NCI-H2227 (cell line): ENCODE data around the gene EIF4A3.
"Not testable (repeated sequence)": the region's sequence is repeated elsewhere in the genome, so short reads cannot be mapped to it uniquely, and the experiment has no call there.

ENCODE experiments used
- DNase-seq: peaks from one replicate; lab custom pipeline; 2025; ENCODE audit not compliant: unreplicated experiment; lab: John Stamatoyannopoulos, UW

Gene EIF4A3

GRCh38 chr17:80101011-80101945, 45.6 kb downstream of the EIF4A3 start, which contains the start of gene GAA:
Gene GAA, plus strand, starts transcription at chr17:80101581. Its CDS starts 3,006 bp downstream, at chr17:80104587.
- peak; percentile 97 for DNase-seq

GRCh38 chr17:80100035-80100323, 46.9 kb downstream of the EIF4A3 start:
- no peak for DNase-seq

- no peak for DNase-seq
Measured at GRCh38 chr17:80099291-80100034, 47.5 kb downstream of the EIF4A3 start.

DNA sequence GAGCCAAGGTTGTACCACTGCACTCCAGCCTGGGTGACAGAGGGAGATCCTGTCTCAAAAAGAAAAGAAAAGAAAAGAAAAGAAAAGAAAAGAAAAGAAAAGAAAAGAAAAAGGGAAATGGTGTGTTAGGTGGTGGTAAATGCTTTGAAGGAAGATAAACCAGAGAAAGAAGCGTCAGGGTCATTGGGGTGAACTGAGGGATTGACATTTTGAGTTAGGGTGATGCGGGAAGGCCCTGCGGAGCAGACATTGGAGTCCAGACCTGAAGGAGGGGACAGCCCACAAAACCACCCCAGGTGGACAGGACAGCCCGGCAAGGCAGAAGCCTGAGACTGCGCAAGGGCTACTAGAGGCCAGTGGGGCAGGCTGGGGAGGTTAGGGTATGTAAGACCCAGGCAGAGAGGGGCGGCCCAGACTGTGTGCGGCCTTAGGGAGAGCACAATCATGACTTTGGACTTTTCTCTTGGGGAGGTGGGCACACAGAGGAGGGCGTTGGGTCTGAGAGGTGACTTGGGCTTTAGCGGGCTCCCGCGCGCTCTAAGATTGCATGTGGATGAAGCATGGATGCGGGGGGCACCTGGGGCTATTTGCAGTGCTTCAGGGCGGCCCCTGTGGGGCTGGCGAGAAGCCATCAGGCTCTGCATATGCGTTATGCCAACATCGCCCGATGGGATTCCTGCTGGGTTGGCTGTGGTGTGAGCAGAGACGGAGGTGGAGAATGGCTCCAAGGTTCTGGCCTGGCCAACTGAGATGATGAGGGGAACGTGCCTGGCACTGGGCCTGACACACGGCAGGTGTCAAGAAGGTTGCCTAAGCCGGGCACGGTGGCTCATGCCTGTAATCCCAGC, 48.9 kb downstream of the EIF4A3 start:
- DNase-seq, result no peak

GRCh38 chr17:80097127-80097621, 49.8 kb downstream of the EIF4A3 start:
- DNase-seq, result no peak

GRCh38 chr17:80096561-80097021, 50.3 kb downstream of the EIF4A3 start:
- peak; percentile 41 for DNase-seq

DNA sequence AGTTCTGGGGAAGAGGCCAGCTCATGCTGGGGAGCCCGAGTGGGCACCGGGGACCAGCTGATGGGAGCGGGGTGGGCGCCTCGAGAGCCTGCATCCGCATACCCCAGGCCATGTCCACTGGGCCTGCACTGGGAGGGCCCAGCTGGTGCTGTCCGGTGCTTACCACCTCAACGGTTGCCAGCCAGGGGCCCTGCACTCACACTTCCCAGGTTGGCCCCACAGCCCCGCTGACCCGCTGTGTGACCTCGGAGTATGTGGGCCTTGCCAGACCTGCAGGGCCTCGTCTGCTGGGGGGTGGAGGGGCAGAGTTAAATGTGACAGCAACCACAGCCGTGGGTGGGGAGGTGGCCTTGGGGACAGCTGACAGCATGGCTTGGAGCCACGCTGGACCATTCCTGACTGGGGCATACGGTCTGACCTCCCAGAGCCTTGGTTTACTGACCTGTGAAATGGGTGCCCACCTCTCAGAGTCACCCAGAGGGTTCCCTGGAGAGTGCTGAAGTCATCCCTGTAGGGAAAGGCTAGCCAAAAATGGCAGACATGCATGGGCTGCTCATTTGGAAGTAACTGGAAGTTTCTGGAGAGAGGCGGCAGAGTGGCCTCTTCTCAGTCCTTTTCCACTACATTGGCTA, 51.0 kb downstream of the EIF4A3 start:
- no peak for DNase-seq

GRCh38 chr17:80095038-80095843, 51.7 kb downstream of the EIF4A3 start:
- DNase-seq, result no peak

DNA sequence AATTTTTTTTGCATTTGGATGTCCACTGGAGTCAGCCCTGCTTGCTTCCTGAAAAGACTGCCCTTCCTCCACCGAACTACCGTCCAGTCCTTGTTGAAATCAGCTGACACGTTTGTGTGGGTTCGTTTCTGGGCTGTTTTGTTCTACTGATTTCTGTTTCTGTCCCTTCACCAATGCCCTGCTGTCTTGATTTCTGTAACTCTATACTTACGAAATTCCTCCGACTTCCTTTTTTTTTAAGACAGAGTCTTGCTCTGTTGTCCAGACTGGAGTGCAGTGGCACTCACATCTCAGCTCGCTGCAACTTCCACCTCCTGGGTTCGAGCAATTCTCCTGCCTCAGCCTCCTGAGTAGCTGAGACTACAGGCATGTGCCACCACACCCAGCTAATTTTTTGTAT, 54.0 kb downstream of the EIF4A3 start:
- no peak for DNase-seq

GRCh38 chr17:80091376-80091775, 55.6 kb downstream of the EIF4A3 start:
- DNase-seq, result no peak

GRCh38 chr17:80090164-80090563, 56.8 kb downstream of the EIF4A3 start:
- not testable (repeated sequence) for DNase-seq

DNA sequence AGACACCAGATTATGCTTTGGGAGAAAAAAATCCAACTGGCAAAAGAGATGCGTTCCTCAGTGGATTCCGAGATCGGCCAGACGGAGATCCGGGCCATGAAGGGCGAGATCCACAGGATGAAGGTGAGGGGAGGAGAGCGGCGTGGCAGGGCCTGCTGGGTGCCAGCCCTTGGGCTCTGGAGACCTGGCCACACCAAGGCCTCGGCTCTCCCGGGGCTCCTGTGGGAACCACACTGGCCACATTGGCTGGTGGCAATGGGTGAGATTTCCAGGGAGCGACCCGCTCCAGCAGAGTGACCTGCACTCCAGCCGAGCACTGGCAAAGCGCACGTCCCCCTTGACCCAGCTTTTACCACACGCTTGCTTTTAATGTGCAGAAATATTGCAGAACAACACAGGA, 57.2 kb downstream of the EIF4A3 start:
- DNase-seq, result no peak

- no peak for DNase-seq
Measured at GRCh38 chr17:80087346-80088265, 59.3 kb downstream of the EIF4A3 start.

DNA sequence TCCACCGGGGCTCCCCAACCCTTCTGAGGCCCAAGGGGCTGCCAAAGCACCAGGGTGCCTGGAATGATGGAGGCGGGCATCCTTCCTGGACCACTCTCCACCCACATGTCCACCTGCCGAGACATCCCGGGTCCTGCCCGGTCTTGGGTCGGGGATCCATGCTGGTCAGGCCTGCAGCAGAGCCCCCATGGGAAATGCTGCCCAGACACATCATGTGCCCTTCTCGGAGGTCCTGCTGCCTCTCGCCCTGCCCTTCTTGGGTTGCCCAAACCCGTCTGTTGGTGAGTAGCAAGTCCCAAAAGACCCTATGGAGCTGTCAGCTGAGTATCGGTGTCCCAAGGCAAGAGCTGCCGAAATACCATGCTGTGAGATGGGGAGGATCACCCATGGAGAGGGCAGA, 60.3 kb downstream of the EIF4A3 start:
- DNase-seq, result no peak

- DNase-seq, result no peak
Measured at GRCh38 chr17:80086081-80086480, 60.8 kb downstream of the EIF4A3 start.

DNA sequence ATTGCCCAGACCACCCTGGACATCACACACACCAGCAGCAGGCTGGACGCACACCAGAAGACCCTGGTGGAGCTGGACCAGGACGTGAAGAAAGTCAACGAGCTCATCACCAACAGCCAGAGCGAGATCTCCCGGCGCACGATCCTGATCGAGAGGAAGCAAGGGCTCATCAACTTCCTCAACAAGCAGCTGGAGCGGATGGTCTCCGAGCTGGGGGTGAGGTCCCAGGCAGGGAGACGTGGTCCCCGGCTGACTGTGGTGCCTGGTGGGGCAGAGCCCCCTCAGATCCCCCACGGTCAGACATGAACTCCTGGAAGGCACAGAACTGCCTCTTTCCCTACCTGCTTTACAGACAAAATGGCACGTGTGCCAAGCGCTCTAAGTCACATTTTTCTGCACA, 62.2 kb downstream of the EIF4A3 start:
- no peak for DNase-seq
